NOMO-1 treated with dmso at 0.1 percent for 144 hours (cell line): ENCODE measurements around the gene SLC35G6.
"Not testable (repeated sequence)": the region's sequence is repeated elsewhere in the genome, so short reads cannot be mapped to it uniquely, and the experiment has no call there.

Experiments
- DNase-seq: peaks from one replicate; lab custom pipeline; 2025; ENCODE audit not compliant: unreplicated experiment; lab: John Stamatoyannopoulos, UW

SLC35G6 gene

GRCh38 chr17:7477392-7478275 is 3.6 kb upstream of the SLC35G6 start:
- peak; percentile 51 for DNase-seq

- DNase-seq, result no peak
Measured at GRCh38 chr17:7478276-7479212, 2.7 kb upstream of the SLC35G6 start.

GRCh38 chr17:7479213-7480088 is 1.8 kb upstream of the SLC35G6 start, which contains the start of gene ZBTB4:
ZBTB4 (minus strand) TSS chr17:7479631; CDS start chr17:7466801, 12,830 bp downstream.
- no peak for DNase-seq

GRCh38 chr17:7480089-7480384 is 1.2 kb upstream of the SLC35G6 start:
- no peak for DNase-seq

- not testable (repeated sequence) for DNase-seq
Measured at GRCh38 chr17:7481842-7482741, 846 bp downstream of the SLC35G6 start.

- DNase-seq, result not testable (repeated sequence)
Measured at GRCh38 chr17:7482742-7483088, 1.5 kb downstream of the SLC35G6 start.

GRCh38 chr17:7483255-7484066 is 2.2 kb downstream of the SLC35G6 start:
- DNase-seq, result peak; percentile 83

GRCh38 chr17:7484067-7484918 is 3.0 kb downstream of the SLC35G6 start, which contains the start of gene POLR2A:
POLR2A (plus strand) TSS chr17:7484366.
- peak; percentile 89 for DNase-seq

GRCh38 chr17:7484919-7485377 is 3.7 kb downstream of the SLC35G6 start:
- no peak for DNase-seq

- no peak for DNase-seq
Measured at GRCh38 chr17:7486181-7486580, 4.9 kb downstream of the SLC35G6 start.

GRCh38 chr17:7490144-7490543 is 8.9 kb downstream of the SLC35G6 start:
- no peak for DNase-seq

- no peak for DNase-seq
Measured at GRCh38 chr17:7491583-7491982, 10.3 kb downstream of the SLC35G6 start.

GRCh38 chr17:7493941-7494340 is 12.7 kb downstream of the SLC35G6 start:
- DNase-seq, result no peak

- no peak for DNase-seq
Measured at GRCh38 chr17:7495906-7496434, 14.7 kb downstream of the SLC35G6 start.

- no peak for DNase-seq
Measured at GRCh38 chr17:7496470-7497183, 15.4 kb downstream of the SLC35G6 start.

GRCh38 chr17:7497228-7497627 is 16.0 kb downstream of the SLC35G6 start:
- no peak for DNase-seq

- no peak for DNase-seq
Measured at GRCh38 chr17:7497636-7498035, 16.4 kb downstream of the SLC35G6 start.
